GM23338 (cell line): Measurements from ENCODE around the gene LITAF. TPM values are rescaled to one million over a fixed set of nuclear protein-coding genes. Genes with fewer than 3 reads are reported as not detected.
"Not testable (repeated sequence)": the region's sequence is repeated elsewhere in the genome, so short reads cannot be mapped to it uniquely, and the experiment has no call there.

Experiments used
- ATAC-seq: fragments of 200-7000 bp; cut with Tn5 transposase; 3 replicates; pipeline ENCODE4 v1.9.1; 2020
- DNase-seq: peaks from one replicate; pipeline ENCODE4 v3.0.0-alpha.2; 2015; ENCODE audit warnings: low spot score
- H2AFZ ChIP-seq: fragments of 200-600 bp; sonication (generic); 2 replicates; pipeline ENCODE4 v1.8.0; 2016; ENCODE audit warnings: antibody characterized with exemption, mild to moderate bottlenecking, moderate library complexity
- H3F3A ChIP-seq: fragments of 200-600 bp; sonication (generic); replicated peaks from 2 replicates; pipeline ENCODE4 v1.8.0; 2017; ENCODE audit warnings: antibody characterized with exemption, mixed run types, low read depth
- H3K27ac ChIP-seq: fragments of 200-600 bp; sonication (generic); 2 replicates; pipeline ENCODE4 v1.6.1; 2016; ENCODE audit warnings: low read depth
- H3K27me3 ChIP-seq: fragments of 200-600 bp; sonication (generic); 2 replicates; pipeline ENCODE4 v1.8.0; 2016; ENCODE audit warnings: mild to moderate bottlenecking, mixed run types, moderate library complexity; ENCODE audit not compliant: insufficient read depth
- H3K36me3 ChIP-seq: fragments of 200-600 bp; sonication (generic); 2 replicates; pipeline ENCODE4 v1.8.0; 2016; ENCODE audit warnings: mild to moderate bottlenecking; ENCODE audit not compliant: insufficient read depth
- H3K4me1 ChIP-seq: fragments of 200-600 bp; sonication (generic); 2 replicates; pipeline ENCODE4 v1.8.0; 2016; ENCODE audit warnings: mild to moderate bottlenecking, moderate library complexity; ENCODE audit not compliant: insufficient read depth
- H3K4me2 ChIP-seq: fragments of 200-600 bp; sonication (generic); 2 replicates; pipeline ENCODE4 v1.7.1; 2017; ENCODE audit warnings: mixed run types
- H3K4me3 ChIP-seq: fragments of 200-600 bp; sonication (generic); 2 replicates; pipeline ENCODE4 v1.6.1; 2016; ENCODE audit warnings: mixed run types
- H3K79me2 ChIP-seq: fragments of 200-600 bp; sonication (generic); replicated peaks from 2 replicates; pipeline ENCODE4 v1.8.0; 2017; ENCODE audit warnings: mild to moderate bottlenecking; ENCODE audit not compliant: insufficient read depth
- H3K9me2 ChIP-seq: fragments of 200-600 bp; sonication (generic); 2 replicates; pipeline ENCODE4 v1.8.0; 2017; ENCODE audit not compliant: insufficient read depth
- H4K20me1 ChIP-seq: fragments of 200-600 bp; sonication (generic); replicated peaks from 2 replicates; pipeline ENCODE4 v1.8.0; 2017; ENCODE audit warnings: mild to moderate bottlenecking; ENCODE audit not compliant: insufficient read depth
- H3K27ac Mint-ChIP-seq: 2 replicates; pipeline ENCODE4 v1.8.0; 2020; ENCODE audit warnings: inconsistent platforms, mild to moderate bottlenecking, moderate library complexity, mixed read lengths
- H3K27me3 Mint-ChIP-seq: 3 replicates; pipeline ENCODE4 v1.8.0; 2022; ENCODE audit warnings: low read depth, mild to moderate bottlenecking, moderate library complexity, mixed read lengths, inconsistent platforms; ENCODE audit not compliant: insufficient read depth, poor library complexity
- H3K36me3 Mint-ChIP-seq: 3 replicates; pipeline ENCODE4 v1.8.0; 2021; ENCODE audit warnings: low read depth, mild to moderate bottlenecking, inconsistent platforms, moderate library complexity, mixed read lengths
- H3K4me1 Mint-ChIP-seq: 3 replicates; pipeline ENCODE4 v1.8.0; 2020; ENCODE audit warnings: mild to moderate bottlenecking, inconsistent platforms, mixed read lengths
- H3K4me3 Mint-ChIP-seq: 3 replicates; pipeline ENCODE4 v1.8.0; 2021; ENCODE audit warnings: moderate library complexity, mild to moderate bottlenecking, inconsistent platforms, mixed read lengths
- H3K9me3 Mint-ChIP-seq: 3 replicates; pipeline ENCODE4 v1.8.0; 2020; ENCODE audit warnings: moderate library complexity, mild to moderate bottlenecking, inconsistent platforms, mixed read lengths
- CREB1 ChIP-seq: fragments of 250-450 bp; sonication (Bioruptor Pico); IDR thresholded peaks from 2 replicates; pipeline ENCODE4 v1.5.0; 2020; ENCODE audit warnings: low read depth, mild to moderate bottlenecking, moderate library complexity
- ETS1 ChIP-seq: IDR thresholded peaks from 2 replicates; pipeline ENCODE4 v1.6.1; 2016; ENCODE audit warnings: antibody characterized with exemption
- EZH2 ChIP-seq: fragments of 200-600 bp; sonication (generic); IDR thresholded peaks from one replicate; pipeline ENCODE4 v1.8.0; 2017; ENCODE audit warnings: antibody characterized with exemption, mild to moderate bottlenecking, low read depth; ENCODE audit not compliant: unreplicated experiment
- EZH2phosphoT487 ChIP-seq: fragments of 200-600 bp; sonication (generic); IDR thresholded peaks from one replicate; pipeline ENCODE4 v1.8.1; 2018; ENCODE audit warnings: antibody characterized with exemption; ENCODE audit not compliant: unreplicated experiment
- NANOG ChIP-seq: IDR thresholded peaks from 2 replicates; pipeline ENCODE4 v1.6.1; 2016; ENCODE audit warnings: antibody characterized with exemption, borderline replicate concordance
- POLR2AphosphoS5 ChIP-seq: IDR thresholded peaks from 2 replicates; pipeline ENCODE4 v1.6.1; 2016; ENCODE audit warnings: antibody characterized with exemption, low read depth
- REST ChIP-seq: IDR thresholded peaks from one replicate; pipeline ENCODE4 v1.6.1; 2018; ENCODE audit warnings: antibody characterized with exemption; ENCODE audit not compliant: unreplicated experiment
- STAT1 ChIP-seq: IDR thresholded peaks from one replicate; pipeline ENCODE4 v1.6.1; 2016; ENCODE audit warnings: antibody characterized with exemption; ENCODE audit not compliant: unreplicated experiment
- ZNF114 ChIP-seq: fragments of 250-450 bp; sonication (Bioruptor Pico); IDR thresholded peaks from 2 replicates; pipeline ENCODE4 v1.5.0; 2020; ENCODE audit warnings: mild to moderate bottlenecking, moderate library complexity
- ZNF331 ChIP-seq: fragments of 250-450 bp; sonication (Bioruptor Pico); IDR thresholded peaks from 2 replicates; pipeline ENCODE4 v1.5.0; 2020; ENCODE audit warnings: low read depth, mild to moderate bottlenecking, moderate library complexity
- polyA plus RNA-seq: library from polyadenylated mRNA; unstranded; fragments of >200 nt; fragmentation: Nextera tagmentation; extraction: Ambion mirVana; gene quantifications from 2 replicates; pipeline ENCODE4 v1.2.1, GENCODE V29; 2016
- total RNA-seq: library from RNA; depleted of rRNA; stranded (reverse); fragments of >200 nt; shearing (Covaris generic); gene quantifications from 2 replicates; pipeline ENCODE4 v1.2.3, GENCODE V29; 2014

The LITAF gene
- total and polyA plus RNA-seq, 2 experiments from 2014 or later, result 131 to 158 TPM

GRCh38 chr16:11577290-11577660 is 9.4 kb downstream of the LITAF start:
- Mint-ChIP-seq H3K36me3 (peaks cover 12% of the 10 kb centered on the region; the same call in 2 of the 3 replicates), H3K4me1 (peaks cover 15% of the 10 kb centered on the region)
- H3K27me3 Mint-ChIP-seq, H3K4me2 ChIP-seq, DNase-seq, H3K27ac Mint-ChIP-seq, H3K4me3 ChIP-seq, H4K20me1 ChIP-seq, H2AFZ ChIP-seq, H3K9me3 Mint-ChIP-seq, ATAC-seq, H3F3A ChIP-seq, H3K27me3 ChIP-seq, H3K27ac ChIP-seq, H3K9me2 ChIP-seq, H3K36me3 ChIP-seq, H3K4me3 Mint-ChIP-seq: not testable (repeated sequence)
- Histone ChIP-seq H3K79me2 (peaks cover 98% of the 10 kb centered on the region), H3K4me1 (peaks cover 23% of the 10 kb centered on the region)

GRCh38 chr16:11576427-11577289 is 10.1 kb downstream of the LITAF start:
- H3K27ac ChIP-seq, result peak overlapping the region; percentile 10; the same call in 1 of the 2 replicates
- no peak overlapping the region for H3K4me3 ChIP-seq
- peak overlapping the region; percentile 39; the same call in 1 of the 2 replicates for H3K27ac Mint-ChIP-seq
- no peak for ATAC-seq
- no peaks in the 10 kb centered on the region for H3K36me3 ChIP-seq
- H3K4me2 ChIP-seq, result no peak overlapping the region
- no peak for TF ChIP-seq CREB1 (CRISPR knock-in tag)
- no peak for TF ChIP-seq REST
- no peak for TF ChIP-seq ZNF114
- peaks cover 5% of the 10 kb centered on the region for H3K27me3 Mint-ChIP-seq
- H3F3A ChIP-seq, result peaks cover 1% of the 10 kb centered on the region; the same call in 1 of the 2 replicates
- H3K9me2 ChIP-seq, result no peaks in the 10 kb centered on the region
- H3K27me3 ChIP-seq, result no peaks in the 10 kb centered on the region
- no peak overlapping the region for H3K4me3 Mint-ChIP-seq
- H3K4me1 ChIP-seq, result peaks cover 24% of the 10 kb centered on the region
- peaks cover 12% of the 10 kb centered on the region for H3K4me1 Mint-ChIP-seq
- no peak for DNase-seq
- peaks cover 12% of the 10 kb centered on the region; the same call in 2 of the 3 replicates for H3K36me3 Mint-ChIP-seq
- H3K9me3 Mint-ChIP-seq, result no peaks in the 10 kb centered on the region
- H2AFZ ChIP-seq, result no peak overlapping the region
- peaks cover 100% of the 10 kb centered on the region for H3K79me2 ChIP-seq
- peaks cover 5% of the 10 kb centered on the region; the same call in 1 of the 2 replicates for H4K20me1 ChIP-seq

- no peak overlapping the region for H3K27ac Mint-ChIP-seq
- no peaks in the 10 kb centered on the region for H3K36me3 ChIP-seq
- no peaks in the 10 kb centered on the region for H3K27me3 ChIP-seq
- H3K36me3 Mint-ChIP-seq, result peaks cover 10% of the 10 kb centered on the region; the same call in 2 of the 3 replicates
- no peak overlapping the region for H3K4me3 Mint-ChIP-seq
- no peaks in the 10 kb centered on the region for H3K9me2 ChIP-seq
- H3F3A ChIP-seq, result 0 out of 2 replicates have a peak, but pooled peaks cover 3% of the 10 kb centered on the region
- ATAC-seq (no peak), DNase-seq (no peak)
- H3K27me3 Mint-ChIP-seq, result no peaks in the 10 kb centered on the region
- peaks cover 19% of the 10 kb centered on the region; the same call in 1 of the 2 replicates for H3K4me1 ChIP-seq
- H3K79me2 ChIP-seq, result peaks cover 100% of the 10 kb centered on the region
- peaks cover 16% of the 10 kb centered on the region; the same call in 1 of the 2 replicates for H4K20me1 ChIP-seq
- H3K27ac ChIP-seq, result no peak overlapping the region
- no peaks in the 10 kb centered on the region for H3K9me3 Mint-ChIP-seq
- H3K4me1 Mint-ChIP-seq, result peaks cover 12% of the 10 kb centered on the region
- no peak overlapping the region for H3K4me3 ChIP-seq
- no peak overlapping the region for H3K4me2 ChIP-seq
- H2AFZ ChIP-seq, result no peak overlapping the region
- TF ChIP-seq CREB1 (CRISPR knock-in tag) (no peak), EZH2 (no peak), ZNF114 (no peak), NANOG (no peak), STAT1 (no peak), ETS1 (no peak), ZNF331 (CRISPR knock-in tag) (no peak), POLR2AphosphoS5 (no peak), EZH2phosphoT487 (no peak)
Measured at GRCh38 chr16:11575223-11575589, 11.5 kb downstream of the LITAF start.
